HepG2 (cell line): Measurements from ENCODE around the gene NUDCD3. TPM values are rescaled to one million over a fixed set of nuclear protein-coding genes. Genes with fewer than 3 reads are reported as not detected.

ENCODE experiments used
- BATF2 ChIP-seq: sonication (generic); formaldehyde crosslinking; IDR thresholded peaks from 2 replicates; pipeline ENCODE4 v1.8.0; 2022; ENCODE audit warnings: mild to moderate bottlenecking, missing genetic modification reagents, moderate library complexity
- DNMT3B ChIP-seq: conservative IDR thresholded peaks from 2 replicates; pipeline ENCODE4 v1.6.1; 2016; ENCODE audit warnings: missing biosample characterization, control low read depth
- KLF6 ChIP-seq: IDR thresholded peaks from 2 replicates; pipeline ENCODE4 v1.8.0; 2016; ENCODE audit warnings: missing biosample characterization, missing genetic modification reagents
- LCORL ChIP-seq, 2 experiments: fragments of 450-650 bp in 1 of 2; sonication (generic) in 1 of 2; formaldehyde crosslinking in 1 of 2; IDR thresholded peaks; 2 replicates each; pipeline versions ENCODE4 v1.5.0 to v1.6.1; 2017 to 2020; ENCODE audit warnings: antibody characterized with exemption in 1 of 2, missing genetic modification reagents in 1 of 2
- MBNL3 ChIP-seq: fragments of 250-450 bp; sonication (Bioruptor Pico); conservative IDR thresholded peaks from 2 replicates; pipeline ENCODE4 v1.8.0; 2022; ENCODE audit warnings: mild to moderate bottlenecking, inconsistent platforms
- RELA ChIP-seq: sonication (generic); formaldehyde crosslinking; IDR thresholded peaks from 2 replicates; pipeline ENCODE4 v1.4.0; 2020; ENCODE audit warnings: missing genetic modification reagents
- SOX13 ChIP-seq, 3 experiments: fragments of 450-650 bp in 1 of 3; sonication (generic) in 1 of 3; formaldehyde crosslinking in 1 of 3; IDR thresholded peaks in 2 of 3; conservative IDR thresholded peaks in 1 of 3; 2 replicates each; pipeline versions ENCODE4 v1.5.0 to v1.6.1; 2016 to 2020; ENCODE audit warnings: antibody characterized with exemption in 1 of 3, mild to moderate bottlenecking in 1 of 3, missing compliant biosample characterization in 1 of 3, missing genetic modification reagents in 1 of 3, moderate library complexity in 1 of 3
- SP1 ChIP-seq, 2 experiments: fragments of 450-650 bp in 1 of 2; sonication (generic) in 1 of 2; formaldehyde crosslinking in 1 of 2; IDR thresholded peaks; 2 replicates each; pipeline versions ENCODE4 v1.4.0 to v1.6.1; 2016 to 2020; ENCODE audit warnings: missing genetic modification reagents in 1 of 2
- SP2 ChIP-seq: sonication (generic); formaldehyde crosslinking; IDR thresholded peaks from 2 replicates; pipeline ENCODE4 v1.5.1; 2020; ENCODE audit warnings: mild to moderate bottlenecking, missing genetic modification reagents
- SP5 ChIP-seq: IDR thresholded peaks from 2 replicates; pipeline ENCODE4 v1.6.1; 2016; ENCODE audit warnings: low read depth, borderline replicate concordance
- U2AF2 ChIP-seq: fragments of 200-400 bp; formaldehyde crosslinking; IDR thresholded peaks from 2 replicates; pipeline ENCODE4 v1.6.1; 2017; ENCODE audit warnings: low read depth, mild to moderate bottlenecking, low read length
- YY1 ChIP-seq: IDR thresholded peaks from 2 replicates; pipeline ENCODE4 v1.6.1; 2011; ENCODE audit warnings: low read length, low read depth, moderate library complexity, mild to moderate bottlenecking; ENCODE audit not compliant: insufficient read depth, insufficient replicate concordance
- ZFP1 ChIP-seq: IDR thresholded peaks from 2 replicates; pipeline ENCODE4 v1.6.1; 2016
- ZFX ChIP-seq: sonication (generic); formaldehyde crosslinking; IDR thresholded peaks from 2 replicates; pipeline ENCODE4 v1.4.0; 2020; ENCODE audit warnings: mild to moderate bottlenecking, low read depth, missing genetic modification reagents, moderate library complexity
- ZNF260 ChIP-seq: sonication (generic); formaldehyde crosslinking; IDR thresholded peaks from 2 replicates; pipeline ENCODE4 v1.4.0; 2020; ENCODE audit warnings: missing genetic modification reagents, low read depth, mild to moderate bottlenecking, borderline replicate concordance
- ZNF547 ChIP-seq: sonication (generic); formaldehyde crosslinking; IDR thresholded peaks from 2 replicates; pipeline ENCODE4 v1.5.1; 2020; ENCODE audit warnings: mild to moderate bottlenecking, missing genetic modification reagents
- ZNF761 ChIP-seq: sonication (generic); formaldehyde crosslinking; conservative IDR thresholded peaks from 2 replicates; pipeline ENCODE4 v1.4.0; 2020; ENCODE audit warnings: mild to moderate bottlenecking, missing genetic modification reagents
- ZNF766 ChIP-seq: sonication (generic); formaldehyde crosslinking; IDR thresholded peaks from 2 replicates; pipeline ENCODE4 v1.5.0; 2020; ENCODE audit warnings: missing genetic modification reagents, borderline replicate concordance
- ZNF777 ChIP-seq: sonication (generic); formaldehyde crosslinking; IDR thresholded peaks from 2 replicates; pipeline ENCODE4 v1.4.0; 2020; ENCODE audit warnings: missing genetic modification reagents
- polyA plus RNA-seq, 8 experiments: library from polyadenylated mRNA; depleted of rRNA in 3 of 8; stranded (reverse) in 7 of 8; unstranded in 1 of 8; fragments of >200 nt; fragmentation: Illumina TruSeq in 4 of 8; extraction: Trizol in 4 of 8; gene quantifications; 2 replicates each; pipeline versions ENCODE4 v1.2.1 to v1.2.3, GENCODE V29; 2011 to 2016; ENCODE audit warnings: low read depth in 4 of 8, missing spikeins in 1 of 8, mixed read lengths in 1 of 8; ENCODE audit not compliant: insufficient read depth in 1 of 8
- total RNA-seq, 5 experiments: library from RNA; depleted of rRNA; stranded (reverse); fragments of >200 nt; fragmentation: Illumina TruSeq; extraction: Trizol; gene quantifications; 2 replicates each; pipeline ENCODE4 v1.2.3, GENCODE V29; 2016; ENCODE audit warnings: low read depth in 1 of 5
- TF ChIP-seq, protein P1 (sequence below): sonication (generic); formaldehyde crosslinking; IDR thresholded peaks from 2 replicates; pipeline ENCODE4 v1.9.0; 2021; ENCODE audit warnings: missing genetic modification reagents, borderline replicate concordance
- TF ChIP-seq, protein P2 (sequence below): sonication (generic); formaldehyde crosslinking; IDR thresholded peaks from 2 replicates; pipeline ENCODE4 v1.4.0; 2020; ENCODE audit warnings: missing genetic modification reagents, mild to moderate bottlenecking, borderline replicate concordance

NUDCD3 gene
- total and polyA plus RNA-seq, 2 of the 13 experiments (the other 11 are each of a cell fraction or from before 2014, with no cell fraction given): 20.8 to 49.9 TPM

- TF ChIP-seq, protein P1, sequence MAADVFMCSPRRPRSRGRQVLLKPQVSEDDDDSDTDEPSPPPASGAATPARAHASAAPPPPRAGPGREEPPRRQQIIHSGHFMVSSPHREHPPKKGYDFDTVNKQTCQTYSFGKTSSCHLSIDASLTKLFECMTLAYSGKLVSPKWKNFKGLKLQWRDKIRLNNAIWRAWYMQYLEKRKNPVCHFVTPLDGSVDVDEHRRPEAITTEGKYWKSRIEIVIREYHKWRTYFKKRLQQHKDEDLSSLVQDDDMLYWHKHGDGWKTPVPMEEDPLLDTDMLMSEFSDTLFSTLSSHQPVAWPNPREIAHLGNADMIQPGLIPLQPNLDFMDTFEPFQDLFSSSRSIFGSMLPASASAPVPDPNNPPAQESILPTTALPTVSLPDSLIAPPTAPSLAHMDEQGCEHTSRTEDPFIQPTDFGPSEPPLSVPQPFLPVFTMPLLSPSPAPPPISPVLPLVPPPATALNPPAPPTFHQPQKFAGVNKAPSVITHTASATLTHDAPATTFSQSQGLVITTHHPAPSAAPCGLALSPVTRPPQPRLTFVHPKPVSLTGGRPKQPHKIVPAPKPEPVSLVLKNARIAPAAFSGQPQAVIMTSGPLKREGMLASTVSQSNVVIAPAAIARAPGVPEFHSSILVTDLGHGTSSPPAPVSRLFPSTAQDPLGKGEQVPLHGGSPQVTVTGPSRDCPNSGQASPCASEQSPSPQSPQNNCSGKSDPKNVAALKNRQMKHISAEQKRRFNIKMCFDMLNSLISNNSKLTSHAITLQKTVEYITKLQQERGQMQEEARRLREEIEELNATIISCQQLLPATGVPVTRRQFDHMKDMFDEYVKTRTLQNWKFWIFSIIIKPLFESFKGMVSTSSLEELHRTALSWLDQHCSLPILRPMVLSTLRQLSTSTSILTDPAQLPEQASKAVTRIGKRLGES (CRISPR knock-in tag): peak; percentile 27; the same call in 1 of the 2 replicates
- TF ChIP-seq U2AF2 (no peak), SP2 (CRISPR knock-in tag) (peak; percentile 66), BATF2 (peak; percentile 72; the same call in 1 of the 2 replicates), SP1 (IDR thresholded peaks at IDR 0.05) (no peak), SP1 (CRISPR knock-in tag; IDR thresholded peaks at IDR 0.05) (peak; percentile 36), ZNF766 (CRISPR knock-in tag) (no peak), ZNF260 (CRISPR knock-in tag) (no peak; the same call in 1 of the 2 replicates), DNMT3B (CRISPR knock-in tag) (no peak; the same call in 1 of the 2 replicates), ZNF777 (CRISPR knock-in tag) (peak; percentile 83), YY1 (peak; percentile 99), ZFP1 (CRISPR knock-in tag) (no peak), ZNF547 (CRISPR knock-in tag) (peak; percentile 93), KLF6 (CRISPR knock-in tag) (no peak), MBNL3 (CRISPR knock-in tag) (peak; percentile 90; the same call in 1 of the 2 replicates), LCORL (IDR thresholded peaks at IDR 0.05) (peak; percentile 93), LCORL (CRISPR knock-in tag; IDR thresholded peaks at IDR 0.05) (peak; percentile 62; the same call in 1 of the 2 replicates), SP5 (CRISPR knock-in tag) (0 out of 2 replicates have a peak, but pooled peaks have one; percentile 10), ZFX (CRISPR knock-in tag) (peak; percentile 99), ZNF761 (0 out of 2 replicates have a peak, but pooled peaks have one; percentile 71), RELA (CRISPR knock-in tag) (0 out of 2 replicates have a peak, but pooled peaks have one; percentile 27), SOX13 (IDR thresholded peaks at IDR 0.05) (peak; percentile 11; the same call in 1 of the 2 replicates), SOX13 (CRISPR knock-in tag; conservative IDR thresholded peaks at IDR 0.05 in 1 of 2, IDR thresholded peaks at IDR 0.05 in 1 of 2) (peak in 1 of 2 experiments; percentile 30; a peak in 1 of 4 replicates)
- TF ChIP-seq, protein P2, sequence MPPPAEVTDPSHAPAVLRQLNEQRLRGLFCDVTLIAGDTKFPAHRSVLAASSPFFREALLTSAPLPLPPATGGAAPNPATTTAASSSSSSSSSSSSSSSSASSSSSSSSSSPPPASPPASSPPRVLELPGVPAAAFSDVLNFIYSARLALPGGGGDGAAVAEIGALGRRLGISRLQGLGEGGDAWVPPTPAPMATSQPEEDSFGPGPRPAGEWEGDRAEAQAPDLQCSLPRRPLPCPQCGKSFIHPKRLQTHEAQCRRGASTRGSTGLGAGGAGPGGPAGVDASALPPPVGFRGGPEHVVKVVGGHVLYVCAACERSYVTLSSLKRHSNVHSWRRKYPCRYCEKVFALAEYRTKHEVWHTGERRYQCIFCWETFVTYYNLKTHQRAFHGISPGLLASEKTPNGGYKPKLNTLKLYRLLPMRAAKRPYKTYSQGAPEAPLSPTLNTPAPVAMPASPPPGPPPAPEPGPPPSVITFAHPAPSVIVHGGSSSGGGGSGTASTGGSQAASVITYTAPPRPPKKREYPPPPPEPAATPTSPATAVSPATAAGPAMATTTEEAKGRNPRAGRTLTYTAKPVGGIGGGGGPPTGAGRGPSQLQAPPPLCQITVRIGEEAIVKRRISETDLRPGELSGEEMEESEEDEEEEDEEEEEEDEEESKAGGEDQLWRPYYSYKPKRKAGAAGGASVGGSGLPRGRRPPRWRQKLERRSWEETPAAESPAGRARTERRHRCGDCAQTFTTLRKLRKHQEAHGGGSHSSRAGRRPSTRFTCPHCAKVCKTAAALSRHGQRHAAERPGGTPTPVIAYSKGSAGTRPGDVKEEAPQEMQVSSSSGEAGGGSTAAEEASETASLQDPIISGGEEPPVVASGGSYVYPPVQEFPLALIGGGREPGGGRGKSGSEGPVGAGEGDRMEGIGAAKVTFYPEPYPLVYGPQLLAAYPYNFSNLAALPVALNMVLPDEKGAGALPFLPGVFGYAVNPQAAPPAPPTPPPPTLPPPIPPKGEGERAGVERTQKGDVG (CRISPR knock-in tag): peak; percentile 73
Observed at GRCh38 chr7:44490351-44491200, at the start of gene NUDCD3 (continued).
